Measurements from ENCODE around the gene PLXDC2.

GRCh38 chr10:20156511-20156910 is 340.3 kb downstream of the PLXDC2 start:
- TF ChIP-seq CTCF (IDR thresholded peaks at IDR 0.05), result no peak
- TF ChIP-seq REST (IDR thresholded peaks at IDR 0.05; ENCODE audit: insufficient read depth in 1 of 2, low read depth in 2 of 2, low read length in 1 of 2), result no peak
- TF ChIP-seq POLR2AphosphoS5 (IDR thresholded peaks at IDR 0.05; ENCODE audit: low read depth, low read length), result no peak

Data from Panc1 (cell line).